Measurements from ENCODE around the gene GBA2. TPM values are rescaled to one million over a fixed set of nuclear protein-coding genes. Genes with fewer than 3 reads are reported as not detected.

GBA2 gene
- polyA plus RNA-seq, 1 of the 3 experiments (the other 2 are of a cell fraction), result 71.5 TPM

DNA sequence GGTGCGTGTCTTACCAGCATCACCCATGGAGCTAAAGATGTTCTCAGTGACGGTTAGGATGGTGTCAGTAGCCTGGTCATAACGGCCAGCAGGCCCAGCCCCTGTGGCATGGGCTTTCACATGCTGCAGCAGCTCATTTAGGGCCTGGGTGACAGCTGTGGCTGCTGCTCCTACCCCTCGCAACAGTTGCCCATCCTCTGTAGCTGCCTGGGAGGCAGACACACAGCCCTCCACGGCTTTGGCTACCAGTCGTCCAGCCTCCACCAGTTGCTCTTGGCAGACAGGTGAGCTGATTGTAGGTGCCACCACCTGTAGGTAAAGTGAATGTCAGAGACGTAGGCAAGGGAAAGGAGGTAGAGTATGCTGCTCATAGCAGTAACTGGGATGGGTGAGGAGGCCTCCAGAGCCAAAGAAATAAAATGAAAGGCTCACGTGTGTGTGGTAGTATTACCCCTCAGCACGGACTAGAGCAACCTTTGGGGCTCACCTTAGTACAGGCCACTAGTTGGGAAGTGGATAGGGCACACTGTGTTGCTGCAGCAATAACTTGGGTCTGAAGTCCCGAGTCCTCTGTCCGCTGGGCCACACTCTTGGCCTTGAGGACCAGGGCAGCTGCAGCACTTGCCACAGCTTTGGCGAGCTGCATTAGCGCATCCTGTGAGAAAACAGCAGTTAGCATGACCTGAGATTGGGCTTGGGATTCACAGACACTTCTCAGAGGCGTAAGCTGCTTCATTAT lies 31.7 kb downstream of the GBA2 start:
- Histone ChIP-seq H4K20me1 (ENCODE audit: insufficient read depth) (no peaks in the 10 kb centered on the region), H3K9me3 (no peaks in the 10 kb centered on the region), H3K9ac (no peak overlapping the region), H3K36me3 (replicated peaks in 1 of 2; ENCODE audit: control insufficient read depth in 1 of 2, insufficient read depth in 2 of 2, low read length in 1 of 2) (peaks cover 70 to 94% of the 10 kb centered on the region in 2 experiments), H3K27me3 (ENCODE audit: insufficient read depth) (no peaks in the 10 kb centered on the region), H3K27ac (ENCODE audit: low read depth in 2 of 2, low read length in 1 of 2) (no peak overlapping the region), H3F3A (replicated peaks; ENCODE audit: insufficient read depth) (peaks cover 4% of the 10 kb centered on the region), H3K4me2 (no peak overlapping the region), H2AFZ (ENCODE audit: low read depth) (no peak overlapping the region), H3K9me2 (no peaks in the 10 kb centered on the region), H3K4me3 (ENCODE audit: low read depth in 2 of 2, low read length in 1 of 2) (no peak overlapping the region), H3K4me1 (ENCODE audit: control insufficient read depth in 1 of 2, insufficient read depth in 2 of 2, low read depth in 1 of 2, low read length in 1 of 2) (no peaks in the 10 kb centered on the region), H3K79me2 (ENCODE audit: insufficient read depth) (no peaks in the 10 kb centered on the region; the same call in 1 of the 2 replicates)
- TF ChIP-seq SMC3 (IDR thresholded peaks at IDR 0.05; ENCODE audit: low read depth, low read length), result no peak
- no peak for DNase-seq
- CTCF ChIA-PET, result interaction anchor here (0.7 to 19.9 kb wide), 4 partner anchors 13 to 58 kb away, joined by 3 to 183 read pairs (median 36); partner anchors contain the start of genes CREB3 and TLN1
- WGBS (ENCODE audit: low lambda C conversion rate), result 96% methylated on average over 13 of the region's 14 CpGs
- POLR2A ChIA-PET, result interaction anchor here (1.0 to 1.2 kb wide), 3 partner anchors 14 to 23 kb away, joined by 3 read pairs; partner anchors contain the start of gene TLN1

- Histone ChIP-seq H3K36me3 (replicated peaks in 1 of 2; ENCODE audit: control insufficient read depth in 1 of 2, insufficient read depth in 2 of 2, low read length in 1 of 2) (peaks cover 64 to 91% of the 10 kb centered on the region in 2 experiments), H4K20me1 (ENCODE audit: insufficient read depth) (no peaks in the 10 kb centered on the region), H3F3A (replicated peaks; ENCODE audit: insufficient read depth) (peaks cover 4% of the 10 kb centered on the region), H3K27me3 (ENCODE audit: insufficient read depth) (no peaks in the 10 kb centered on the region), H3K27ac (ENCODE audit: low read depth in 2 of 2, low read length in 1 of 2) (no peak overlapping the region), H2AFZ (ENCODE audit: low read depth) (no peak overlapping the region), H3K4me2 (no peak overlapping the region), H3K4me3 (ENCODE audit: low read depth in 2 of 2, low read length in 1 of 2) (no peak overlapping the region), H3K9me3 (no peaks in the 10 kb centered on the region), H3K79me2 (ENCODE audit: insufficient read depth) (no peaks in the 10 kb centered on the region; the same call in 1 of the 2 replicates), H3K9ac (no peak overlapping the region), H3K9me2 (no peaks in the 10 kb centered on the region), H3K4me1 (ENCODE audit: control insufficient read depth in 1 of 2, insufficient read depth in 2 of 2, low read depth in 1 of 2, low read length in 1 of 2) (no peaks in the 10 kb centered on the region)
- WGBS (ENCODE audit: low lambda C conversion rate), result 96% methylated on average over 3 of the region's 4 CpGs
- ChIA-PET POLR2A (interaction anchor here (1.0 kb wide), 1 partner anchor 15 kb away, joined by 3 read pairs; the partner anchor contains the start of gene TLN1), CTCF (interaction anchor here (10.5 to 19.9 kb wide), 2 partner anchors 14 to 20 kb away, joined by 68 to 183 read pairs; partner anchors contain the start of genes CREB3 and TLN1)
- DNase-seq, result no peak
- TF ChIP-seq TCF12 (IDR thresholded peaks at IDR 0.05) (no peak), POLR2AphosphoS5 (IDR thresholded peaks at IDR 0.05; ENCODE audit: low read depth, low read length) (no peak), RXRA (IDR thresholded peaks at IDR 0.05; ENCODE audit: borderline replicate concordance, low read depth) (no peak), SMC3 (IDR thresholded peaks at IDR 0.05; ENCODE audit: low read depth, low read length) (no peak), FOSL2 (IDR thresholded peaks at IDR 0.05; ENCODE audit: borderline replicate concordance, low read depth) (no peak), EZH2phosphoT487 (IDR thresholded peaks at IDR 0.05; ENCODE audit: borderline replicate concordance, low read depth) (no peak), ELF1 (IDR thresholded peaks at IDR 0.05) (no peak), NRF1 (IDR thresholded peaks at IDR 0.05; ENCODE audit: low read depth, low read length) (no peak), RCOR1 (IDR thresholded peaks at IDR 0.05; ENCODE audit: low read length) (no peak), CHD2 (IDR thresholded peaks at IDR 0.05; ENCODE audit: low read length, partially characterized antibody) (no peak), TAF1 (IDR thresholded peaks at IDR 0.05; ENCODE audit: borderline replicate concordance, low read depth, low read length) (no peak), YY1 (IDR thresholded peaks at IDR 0.05; ENCODE audit: low read depth) (no peak), SIN3A (IDR thresholded peaks at IDR 0.05; ENCODE audit: borderline replicate concordance, low read depth, low read length) (no peak), MXI1 (IDR thresholded peaks at IDR 0.05; ENCODE audit: low read depth, low read length) (no peak)
- TF ChIP-seq, protein P1, sequence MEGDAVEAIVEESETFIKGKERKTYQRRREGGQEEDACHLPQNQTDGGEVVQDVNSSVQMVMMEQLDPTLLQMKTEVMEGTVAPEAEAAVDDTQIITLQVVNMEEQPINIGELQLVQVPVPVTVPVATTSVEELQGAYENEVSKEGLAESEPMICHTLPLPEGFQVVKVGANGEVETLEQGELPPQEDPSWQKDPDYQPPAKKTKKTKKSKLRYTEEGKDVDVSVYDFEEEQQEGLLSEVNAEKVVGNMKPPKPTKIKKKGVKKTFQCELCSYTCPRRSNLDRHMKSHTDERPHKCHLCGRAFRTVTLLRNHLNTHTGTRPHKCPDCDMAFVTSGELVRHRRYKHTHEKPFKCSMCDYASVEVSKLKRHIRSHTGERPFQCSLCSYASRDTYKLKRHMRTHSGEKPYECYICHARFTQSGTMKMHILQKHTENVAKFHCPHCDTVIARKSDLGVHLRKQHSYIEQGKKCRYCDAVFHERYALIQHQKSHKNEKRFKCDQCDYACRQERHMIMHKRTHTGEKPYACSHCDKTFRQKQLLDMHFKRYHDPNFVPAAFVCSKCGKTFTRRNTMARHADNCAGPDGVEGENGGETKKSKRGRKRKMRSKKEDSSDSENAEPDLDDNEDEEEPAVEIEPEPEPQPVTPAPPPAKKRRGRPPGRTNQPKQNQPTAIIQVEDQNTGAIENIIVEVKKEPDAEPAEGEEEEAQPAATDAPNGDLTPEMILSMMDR (IDR thresholded peaks at IDR 0.05), result no peak
- TF ChIP-seq, protein P2, sequence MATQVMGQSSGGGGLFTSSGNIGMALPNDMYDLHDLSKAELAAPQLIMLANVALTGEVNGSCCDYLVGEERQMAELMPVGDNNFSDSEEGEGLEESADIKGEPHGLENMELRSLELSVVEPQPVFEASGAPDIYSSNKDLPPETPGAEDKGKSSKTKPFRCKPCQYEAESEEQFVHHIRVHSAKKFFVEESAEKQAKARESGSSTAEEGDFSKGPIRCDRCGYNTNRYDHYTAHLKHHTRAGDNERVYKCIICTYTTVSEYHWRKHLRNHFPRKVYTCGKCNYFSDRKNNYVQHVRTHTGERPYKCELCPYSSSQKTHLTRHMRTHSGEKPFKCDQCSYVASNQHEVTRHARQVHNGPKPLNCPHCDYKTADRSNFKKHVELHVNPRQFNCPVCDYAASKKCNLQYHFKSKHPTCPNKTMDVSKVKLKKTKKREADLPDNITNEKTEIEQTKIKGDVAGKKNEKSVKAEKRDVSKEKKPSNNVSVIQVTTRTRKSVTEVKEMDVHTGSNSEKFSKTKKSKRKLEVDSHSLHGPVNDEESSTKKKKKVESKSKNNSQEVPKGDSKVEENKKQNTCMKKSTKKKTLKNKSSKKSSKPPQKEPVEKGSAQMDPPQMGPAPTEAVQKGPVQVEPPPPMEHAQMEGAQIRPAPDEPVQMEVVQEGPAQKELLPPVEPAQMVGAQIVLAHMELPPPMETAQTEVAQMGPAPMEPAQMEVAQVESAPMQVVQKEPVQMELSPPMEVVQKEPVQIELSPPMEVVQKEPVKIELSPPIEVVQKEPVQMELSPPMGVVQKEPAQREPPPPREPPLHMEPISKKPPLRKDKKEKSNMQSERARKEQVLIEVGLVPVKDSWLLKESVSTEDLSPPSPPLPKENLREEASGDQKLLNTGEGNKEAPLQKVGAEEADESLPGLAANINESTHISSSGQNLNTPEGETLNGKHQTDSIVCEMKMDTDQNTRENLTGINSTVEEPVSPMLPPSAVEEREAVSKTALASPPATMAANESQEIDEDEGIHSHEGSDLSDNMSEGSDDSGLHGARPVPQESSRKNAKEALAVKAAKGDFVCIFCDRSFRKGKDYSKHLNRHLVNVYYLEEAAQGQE (IDR thresholded peaks at IDR 0.05; ENCODE audit: low read depth, low read length), result no peak
Observed at GRCh38 chr9:35716230-35716629, 32.8 kb downstream of the GBA2 start.

Data from SK-N-SH (cell line).